NOMO-1 (cell line): ENCODE results near the gene ZFHX3.

Experiments used
- DNase-seq, 2 experiments: peaks; one replicate each; lab custom pipeline; 2025; ENCODE audit not compliant: unreplicated experiment in 2 of 2; lab: John Stamatoyannopoulos, UW

The ZFHX3 gene

DNA sequence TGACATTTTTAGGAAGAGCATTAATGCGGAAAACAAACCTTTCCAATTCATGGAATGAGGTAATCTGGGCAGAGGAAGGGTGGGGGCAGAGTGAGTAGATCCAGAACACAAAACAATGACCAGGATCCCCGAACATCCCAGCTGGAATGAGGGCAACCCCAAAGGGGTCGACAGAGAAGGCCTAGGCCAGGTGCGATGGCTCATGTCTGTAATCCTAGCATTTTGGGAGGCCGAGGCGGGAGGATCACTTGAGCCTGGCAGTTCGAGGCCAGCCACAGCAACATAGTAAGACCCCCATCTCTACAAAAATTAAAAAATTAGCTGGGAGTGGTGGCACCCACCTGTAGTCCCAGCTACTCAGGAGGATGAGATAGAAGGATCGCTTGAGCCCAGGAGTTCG, 64.7 kb downstream of the ZFHX3 start:
- no peak for DNase-seq

DNA sequence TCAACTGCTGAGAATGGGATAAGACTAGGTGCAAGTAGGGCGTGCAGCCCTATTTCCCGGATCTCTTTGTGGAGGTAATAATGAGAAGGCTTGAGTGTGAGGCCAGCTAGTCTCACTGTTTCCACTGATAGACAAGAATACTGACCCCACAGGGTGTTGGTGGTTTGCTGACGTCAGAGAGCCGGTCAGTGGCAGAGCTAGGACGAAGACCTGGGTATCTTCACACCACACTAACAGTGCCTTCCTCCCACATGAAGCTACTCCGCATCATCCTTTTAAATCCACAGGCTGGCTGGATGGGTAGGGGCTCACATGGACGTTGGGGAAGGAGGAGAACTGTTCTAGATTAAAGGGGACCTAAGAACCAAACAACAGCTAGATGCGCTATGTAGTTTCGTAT, 68.0 kb downstream of the ZFHX3 start:
- no peak for DNase-seq

DNA sequence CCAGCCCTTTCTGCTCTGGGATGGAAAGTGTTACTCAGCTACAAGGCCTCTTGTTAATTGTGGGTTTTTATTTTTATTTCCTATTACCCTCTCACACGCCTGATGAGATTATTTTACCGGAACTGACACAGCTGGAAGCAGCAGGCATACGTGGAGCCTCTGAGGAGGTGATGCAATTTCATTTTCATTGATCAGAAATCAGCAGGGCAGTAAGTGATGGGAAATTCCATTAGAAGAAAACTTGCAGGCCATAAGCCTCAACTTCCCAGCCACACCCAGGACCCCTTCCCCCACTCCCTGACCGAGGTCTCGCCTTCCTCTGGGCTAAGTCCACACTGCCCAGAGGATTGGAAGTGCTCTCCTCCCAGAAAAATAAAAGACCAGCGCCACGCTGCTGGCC, 69.7 kb downstream of the ZFHX3 start:
- DNase-seq: peak in 1 of 2 experiments; percentile 7

DNA sequence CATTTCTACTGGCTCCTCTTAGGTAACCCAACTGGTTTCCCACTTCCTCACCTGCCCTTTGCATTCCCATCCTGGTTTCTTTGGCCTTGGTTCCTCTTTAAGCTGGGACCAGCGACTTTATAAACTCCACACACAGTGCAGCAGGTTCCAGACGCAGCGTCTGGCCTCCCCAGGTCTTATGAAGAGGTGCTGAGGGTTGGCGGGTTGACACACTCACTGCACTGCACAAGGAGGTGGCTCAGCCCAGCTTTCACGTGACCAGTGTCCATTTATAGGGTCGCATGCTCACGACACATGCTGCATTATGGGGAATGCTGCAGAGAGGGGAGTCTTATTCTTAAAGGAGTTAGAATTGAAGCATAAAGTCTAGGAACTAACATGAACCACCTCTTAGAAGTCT, 70.8 kb downstream of the ZFHX3 start:
- DNase-seq: no peak

DNA sequence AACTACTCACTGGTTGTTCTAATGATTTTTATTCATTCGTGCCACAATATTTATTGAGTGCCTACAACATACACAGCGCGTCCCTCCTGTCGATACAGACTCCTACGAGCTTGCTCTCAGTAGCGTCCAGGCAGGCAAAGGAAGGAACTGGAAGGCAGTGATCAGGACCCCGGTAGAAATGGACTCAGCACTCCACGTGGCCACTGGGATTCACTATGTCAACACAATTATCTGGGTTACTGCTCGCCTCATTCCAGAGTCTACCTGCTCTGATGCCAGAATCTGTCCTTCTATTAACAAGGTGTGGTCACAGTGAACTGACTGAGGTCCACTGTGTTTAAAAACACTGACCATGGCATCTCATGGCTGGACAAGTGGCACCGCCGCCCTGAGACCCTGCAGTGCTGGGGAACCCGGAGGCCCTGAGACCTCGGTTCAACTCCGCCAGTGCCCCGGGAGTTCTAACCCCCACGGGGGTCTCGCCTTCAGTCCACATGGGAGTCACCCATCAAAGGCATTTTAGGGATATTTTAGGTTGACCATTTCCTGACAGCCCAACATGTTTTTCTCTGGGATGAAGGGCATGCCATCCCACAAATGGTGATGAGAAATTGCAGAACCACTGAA, 71.4 kb downstream of the ZFHX3 start:
- DNase-seq: no peak

DNA sequence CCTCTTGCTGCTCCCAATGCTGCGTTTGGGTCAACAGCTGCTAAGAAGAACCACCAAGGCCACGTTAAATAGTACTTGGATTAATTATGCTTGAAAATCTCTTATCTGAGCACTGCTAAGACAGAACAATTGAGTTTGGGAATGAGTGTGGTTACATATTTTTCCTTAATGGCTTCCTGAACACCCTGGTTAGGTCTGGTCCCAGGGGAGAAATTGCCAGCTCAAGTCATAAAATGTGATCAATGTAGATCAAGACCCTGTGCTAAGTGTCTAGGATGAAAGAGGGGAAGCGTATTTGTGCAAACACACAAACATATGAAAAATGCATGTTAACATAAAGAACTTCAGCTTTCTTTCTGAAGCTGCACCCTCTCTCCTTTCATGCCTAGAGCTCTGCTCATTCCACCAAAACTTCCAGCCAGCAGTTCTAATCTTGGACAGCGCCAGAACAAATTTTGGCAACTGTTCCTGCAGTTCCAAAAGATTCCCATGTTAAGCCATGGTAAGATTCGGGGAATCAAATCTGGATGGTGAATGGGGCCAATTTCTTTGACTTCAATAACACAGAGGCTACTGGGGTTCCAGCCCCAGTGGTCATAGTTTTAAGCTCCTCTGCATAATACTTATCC, 72.0 kb downstream of the ZFHX3 start:
- no peak for DNase-seq

DNA sequence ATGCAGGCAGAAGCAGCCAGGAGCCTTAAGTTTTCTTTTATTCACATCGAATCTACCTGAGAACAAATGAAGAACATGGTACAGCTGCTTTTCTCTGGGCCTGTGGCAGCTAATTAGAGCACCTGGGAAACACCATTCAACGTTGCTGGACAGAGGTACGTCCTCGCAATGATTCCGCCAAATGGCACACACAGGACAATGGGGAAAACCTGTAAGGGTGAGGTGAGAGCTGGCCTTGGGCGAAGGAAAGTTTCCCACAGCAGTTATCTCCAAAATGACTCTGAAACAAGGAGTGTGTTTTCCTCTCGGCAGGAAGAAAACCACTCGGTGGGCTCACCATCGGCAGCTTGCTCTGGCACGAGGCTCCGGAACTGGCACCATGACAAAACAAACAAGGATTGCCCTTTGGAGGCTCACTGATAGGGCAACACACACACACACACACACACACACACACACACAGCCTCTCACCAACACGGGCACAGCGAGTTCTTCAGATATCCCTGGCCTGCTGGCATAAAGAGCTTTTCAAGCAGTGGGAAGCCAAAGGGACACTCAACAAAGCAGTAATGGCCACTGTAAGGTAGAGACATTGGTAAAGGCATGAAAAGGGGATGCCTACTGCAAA, 73.7 kb downstream of the ZFHX3 start:
- DNase-seq: no peak

DNA sequence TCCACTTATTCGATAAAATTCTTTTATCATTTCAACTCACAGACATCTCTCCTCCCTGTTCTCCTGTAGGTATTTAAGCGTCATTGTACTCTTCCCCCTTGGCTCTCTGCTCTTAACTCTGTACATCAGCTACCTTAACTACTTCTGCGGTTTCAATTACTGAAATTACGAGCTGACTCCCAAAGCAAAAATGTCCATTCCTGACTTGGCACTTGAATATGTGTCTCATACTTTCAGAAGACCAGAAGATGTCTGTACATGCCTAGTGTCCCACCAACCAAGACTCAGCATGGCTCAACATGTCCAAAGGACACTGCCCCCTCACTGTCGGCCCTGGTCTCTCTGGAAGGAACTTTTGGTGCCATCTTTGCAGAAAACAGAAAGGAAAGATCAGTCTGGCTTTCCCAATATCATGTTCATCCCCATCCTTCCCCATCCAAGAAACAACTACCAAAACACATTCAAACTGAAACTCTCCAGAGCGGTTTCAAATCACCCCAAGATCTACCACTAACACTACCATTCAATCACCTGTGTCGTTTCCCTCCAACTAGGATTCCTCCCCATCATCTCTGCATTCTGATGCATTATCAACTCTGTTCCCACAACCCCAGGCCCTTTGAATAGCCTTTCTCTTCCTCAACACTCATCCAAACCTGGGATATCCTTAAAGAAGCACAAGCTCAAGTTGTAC, 74.9 kb downstream of the ZFHX3 start:
- no peak for DNase-seq

DNA sequence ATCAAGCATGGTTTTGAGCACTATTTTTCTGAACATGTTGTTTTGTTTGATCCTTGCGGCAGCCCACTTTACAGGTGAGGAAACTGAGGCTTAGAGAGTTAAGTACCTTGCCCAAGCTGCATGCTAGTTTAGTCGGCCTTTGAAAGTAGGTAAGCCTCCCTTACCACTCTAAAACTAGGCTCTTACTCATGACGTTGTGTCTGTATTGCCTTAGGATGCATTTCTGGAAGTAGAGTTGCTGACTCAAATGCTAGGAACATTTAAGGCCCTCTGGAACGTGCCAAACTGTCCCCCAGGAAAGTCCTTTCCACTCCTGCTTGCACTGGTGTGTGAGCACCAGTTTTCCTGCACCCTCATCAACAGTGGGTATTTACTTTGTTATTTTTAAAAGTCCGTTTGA, 76.6 kb downstream of the ZFHX3 start:
- DNase-seq: no peak

DNA sequence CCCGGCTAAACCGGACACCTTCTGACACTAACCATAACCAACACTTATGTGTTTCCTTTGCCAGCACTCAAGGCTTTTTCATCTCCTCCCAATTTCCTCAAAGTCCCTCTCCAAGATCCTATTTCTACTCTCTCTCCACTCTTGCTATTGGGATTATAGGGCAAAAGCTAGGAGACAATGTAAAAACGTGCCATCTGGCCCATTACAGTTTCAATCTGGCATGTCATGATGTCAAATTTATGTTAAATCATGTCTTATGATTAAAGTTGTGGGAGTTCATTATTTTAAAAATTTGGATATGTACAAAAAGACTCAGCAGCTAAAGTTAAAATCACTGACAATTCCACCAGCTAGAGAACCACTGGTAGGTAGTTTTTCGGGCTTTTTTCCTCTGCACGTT, 77.3 kb downstream of the ZFHX3 start:
- DNase-seq: no peak

DNA sequence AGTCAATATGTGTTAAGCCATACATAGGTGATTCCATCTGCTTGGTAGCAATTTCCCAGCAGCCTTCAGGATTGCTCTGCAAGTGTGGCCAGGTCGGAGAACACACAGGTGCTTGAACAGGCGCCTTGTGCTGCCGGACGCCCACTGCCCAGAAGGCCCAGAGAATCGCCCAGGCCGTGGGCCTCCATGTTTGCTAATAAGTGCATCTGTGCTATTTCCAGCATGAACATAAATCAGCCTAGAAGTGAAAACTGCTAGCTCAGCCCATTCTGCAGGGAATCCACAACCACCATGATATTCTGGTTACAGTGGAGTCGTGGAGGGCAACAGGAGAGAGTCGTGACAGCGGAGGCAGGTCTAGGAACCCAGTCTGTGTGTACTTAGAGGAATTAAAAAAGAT, 78.1 kb downstream of the ZFHX3 start:
- DNase-seq: no peak

DNA sequence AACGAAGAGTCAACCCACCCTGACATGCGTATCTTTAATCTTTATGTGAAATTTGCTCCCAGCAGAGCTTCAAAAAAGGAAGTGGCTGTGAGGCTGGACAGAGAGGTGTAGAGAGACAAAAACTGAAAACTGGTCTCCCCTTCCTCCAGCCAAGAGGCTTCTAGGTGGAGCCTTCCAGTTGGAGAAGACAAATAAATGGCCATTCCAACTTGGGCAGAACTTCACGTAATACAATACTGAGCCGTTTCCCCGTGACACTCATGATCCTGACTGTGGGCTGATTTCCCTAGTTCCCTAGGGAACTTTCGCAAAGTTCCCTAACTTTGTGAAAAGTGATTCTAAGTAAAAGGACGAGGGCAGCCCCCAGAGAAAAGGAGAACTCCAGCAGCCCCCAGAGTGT, 78.8 kb downstream of the ZFHX3 start:
- no peak for DNase-seq

DNA sequence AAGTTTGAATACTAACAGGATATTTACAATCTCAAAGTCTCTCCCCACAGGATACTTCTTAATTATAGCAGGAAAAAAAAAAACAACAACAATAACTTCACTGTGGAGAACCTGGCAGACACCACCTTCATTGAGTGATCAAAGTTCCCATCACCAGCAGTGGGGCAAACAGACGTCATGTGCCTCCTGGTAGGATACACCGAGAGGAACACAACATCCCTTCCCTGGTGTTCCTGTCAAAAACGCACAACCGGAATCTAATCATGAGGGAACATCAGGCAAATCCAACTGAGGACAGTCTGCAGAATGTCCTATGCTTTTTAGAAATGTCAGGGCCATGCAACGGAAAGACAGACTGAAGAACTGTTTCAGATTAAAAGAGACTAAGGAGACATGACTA, 80.0 kb downstream of the ZFHX3 start:
- DNase-seq: no peak

DNA sequence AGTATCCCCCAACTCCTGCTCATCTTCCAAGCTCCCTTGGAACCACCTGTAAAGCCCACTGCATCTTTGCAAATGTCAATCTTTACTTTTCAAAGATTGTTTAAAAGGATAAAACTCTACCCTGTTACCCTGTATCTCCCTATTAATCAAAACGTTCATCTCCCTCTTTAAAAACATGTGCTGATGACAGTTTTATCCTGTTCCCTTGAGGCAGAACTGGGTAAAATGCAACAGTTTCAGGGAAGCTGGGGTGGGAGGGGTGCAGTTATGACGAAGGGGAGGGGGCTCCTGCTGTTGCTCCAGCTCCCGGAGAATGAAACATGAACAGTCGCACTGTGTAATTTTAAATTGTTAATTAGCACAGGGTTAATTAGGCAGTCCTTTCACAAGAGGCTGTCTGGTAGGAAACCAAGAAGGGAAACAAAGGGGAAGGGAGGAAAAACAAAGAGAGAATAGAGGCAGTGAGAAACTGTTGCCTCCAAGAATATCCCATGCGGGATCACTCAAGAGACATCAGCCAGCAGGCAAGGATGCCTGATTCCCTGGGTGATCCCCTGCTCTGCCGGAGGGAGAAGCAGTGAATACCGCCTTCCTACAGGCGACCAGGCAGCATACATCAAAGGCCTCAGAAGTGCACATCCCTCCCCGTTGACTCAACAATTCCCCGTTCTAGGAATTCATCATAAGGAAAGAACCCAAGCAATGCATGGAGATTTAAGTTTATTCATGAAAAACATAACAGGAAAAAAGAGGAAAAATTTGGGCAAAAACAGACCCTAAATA, 84.2 kb downstream of the ZFHX3 start:
- no peak for DNase-seq

DNA sequence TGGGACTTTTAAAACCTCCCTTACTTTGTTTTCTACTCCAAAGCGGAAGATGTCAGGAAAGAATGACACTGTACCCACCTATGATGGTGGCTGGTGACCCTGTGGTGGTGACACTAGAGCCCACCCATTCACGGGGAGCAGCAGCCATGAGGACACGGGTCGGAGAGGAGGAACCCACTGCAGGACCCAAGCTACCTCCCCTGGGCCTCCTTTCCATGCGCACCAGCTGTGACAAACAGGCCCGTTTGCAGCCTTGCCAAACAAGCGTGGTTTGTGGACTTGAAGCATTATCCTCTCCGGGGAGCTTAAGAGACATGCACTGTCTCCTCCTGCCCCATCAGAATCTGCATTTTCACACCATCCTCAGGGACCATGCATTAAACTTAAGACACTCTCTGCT, 85.6 kb downstream of the ZFHX3 start:
- DNase-seq: no peak

DNA sequence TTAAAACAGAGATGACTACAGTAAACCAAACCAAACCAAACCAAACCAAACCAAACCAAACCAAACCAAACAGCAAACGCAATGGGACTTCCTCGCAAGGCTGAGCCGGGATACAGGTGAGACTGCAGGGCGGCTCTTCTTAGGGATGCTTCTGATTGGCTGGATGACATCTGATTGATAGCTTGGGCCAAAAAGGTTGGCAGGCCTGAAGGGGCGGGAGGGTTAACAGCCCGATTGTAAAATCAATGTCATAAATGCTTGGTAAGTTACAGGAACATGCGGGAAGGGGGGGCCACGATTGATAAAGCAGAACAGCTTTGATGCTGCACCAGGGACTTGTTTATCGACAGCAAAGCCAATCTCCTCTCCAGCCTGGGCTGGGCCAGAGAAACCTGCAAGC, 86.1 kb downstream of the ZFHX3 start:
- no peak for DNase-seq

DNA sequence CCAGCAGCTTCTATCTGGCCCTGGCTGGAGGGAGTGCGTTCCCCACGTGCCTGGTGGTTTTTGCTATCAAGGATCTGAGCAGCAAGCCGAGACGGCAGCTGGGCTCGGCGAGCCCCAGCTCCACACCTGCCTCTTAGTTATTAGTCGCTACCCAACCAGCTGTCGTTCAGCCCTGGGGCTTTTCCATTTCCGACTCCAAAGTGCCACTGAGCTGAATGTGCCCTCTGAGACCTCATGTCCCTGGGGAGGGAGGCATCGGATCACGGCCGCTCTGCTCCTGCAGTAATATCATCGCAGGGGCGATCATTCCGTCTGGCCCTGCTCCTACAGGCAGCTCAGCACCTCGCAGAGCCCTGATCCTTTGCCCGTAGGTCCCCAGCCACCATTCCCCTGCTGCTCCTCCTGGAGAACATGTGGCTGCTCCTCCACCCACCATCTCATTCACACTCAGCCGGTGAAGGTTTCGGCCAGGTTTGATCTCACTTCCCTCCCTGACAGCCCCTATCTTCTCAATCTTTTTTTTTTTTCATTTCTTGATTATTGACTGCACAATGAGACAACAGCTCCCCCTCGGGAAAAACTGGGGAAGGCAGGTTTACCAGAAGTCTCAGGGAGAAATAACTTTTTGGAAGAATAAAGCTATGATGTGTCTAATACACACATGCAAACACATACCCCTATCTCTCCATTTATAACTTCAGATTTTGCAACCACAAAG, 86.7 kb downstream of the ZFHX3 start:
- DNase-seq: no peak

DNA sequence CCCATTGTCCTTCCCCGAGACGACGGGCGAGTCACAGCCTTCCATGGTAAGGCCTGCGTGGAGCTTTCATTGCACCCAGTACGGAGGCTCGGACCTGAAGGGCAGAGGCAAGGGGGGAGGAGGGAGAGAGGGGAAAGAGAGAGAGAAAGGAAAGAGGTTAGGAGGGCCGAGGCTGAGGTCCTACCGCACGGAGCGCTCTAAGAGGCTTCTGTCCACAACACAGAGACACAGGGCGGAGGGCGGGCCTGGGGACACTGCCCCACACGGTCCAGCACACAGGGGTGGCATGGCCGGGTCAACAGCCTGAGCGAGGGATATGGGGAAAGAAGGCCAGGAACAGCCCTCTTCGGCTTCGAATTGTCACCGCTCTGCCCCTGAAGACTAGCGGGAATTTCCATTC, 87.8 kb downstream of the ZFHX3 start:
- no peak for DNase-seq

DNA sequence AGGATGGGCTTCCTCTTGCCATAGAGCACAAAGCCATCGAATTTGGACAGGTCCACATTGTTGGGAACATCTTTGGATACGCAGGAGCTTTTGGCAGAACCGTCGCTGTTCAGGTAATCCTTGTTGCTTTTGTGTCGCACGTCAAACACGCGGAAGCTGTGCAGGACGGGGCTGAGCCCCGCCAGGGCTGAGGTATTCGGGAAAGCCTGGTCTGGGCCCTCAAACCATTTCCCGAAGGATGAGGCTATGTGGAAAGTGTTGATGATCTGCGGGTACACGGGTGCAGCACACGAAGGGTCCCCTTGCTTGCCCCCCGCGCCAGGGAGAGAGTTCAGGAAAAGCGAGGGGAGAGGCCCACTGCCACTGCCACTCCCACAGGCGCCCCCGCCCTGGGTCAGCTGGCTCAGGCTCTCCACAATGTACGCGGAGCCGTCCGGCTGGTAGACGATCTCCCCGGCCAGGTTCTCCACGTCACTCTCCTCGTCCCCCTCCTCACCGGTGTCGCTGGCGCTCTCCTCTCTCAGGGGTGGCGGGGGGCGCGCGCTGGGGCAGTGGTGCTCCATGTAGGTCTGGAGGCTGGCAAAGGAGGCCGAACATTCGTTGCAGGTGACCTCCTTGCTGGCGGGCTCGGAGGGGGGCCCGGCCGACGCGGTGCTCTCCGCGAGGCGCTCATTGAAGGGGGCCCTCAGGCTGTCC, 88.5 kb downstream of the ZFHX3 start:
- no peak for DNase-seq

DNA sequence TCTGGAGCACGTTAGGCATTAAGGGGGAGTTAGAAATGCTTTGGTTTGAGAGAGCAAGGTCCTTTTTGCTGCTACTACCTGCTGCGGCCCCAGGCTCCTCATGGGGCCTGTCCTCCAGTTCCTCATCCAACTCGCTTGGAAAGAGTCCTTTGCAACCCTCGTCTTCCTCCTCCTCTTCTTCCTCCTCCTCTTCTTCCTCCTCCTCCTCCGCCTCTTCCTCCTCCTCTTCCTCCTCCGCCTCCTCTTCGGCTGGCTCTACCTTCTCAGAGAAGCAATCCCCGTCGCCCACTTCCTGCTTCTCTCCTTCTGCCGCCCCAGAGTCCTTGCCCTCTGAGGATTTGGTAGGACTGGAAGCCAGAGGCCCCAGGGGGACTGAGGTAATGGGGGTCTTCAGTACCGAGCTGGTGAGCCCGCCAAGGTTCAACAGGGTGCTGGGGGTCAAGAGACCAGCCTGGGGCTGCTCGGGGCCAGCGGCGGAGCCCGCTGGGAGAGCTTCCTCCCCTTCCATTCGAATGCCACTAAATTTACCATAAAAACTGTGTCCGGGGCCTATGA, 89.3 kb downstream of the ZFHX3 start:
- DNase-seq: no peak
